ENCODE data around the gene MSTN.

Gene MSTN

GRCh38 chr2:190062601-190063000 lies at the start of gene MSTN:
MSTN (minus strand) TSS chr2:190062729; CDS start chr2:190062596, 133 bp downstream.
- in situ Hi-C loops (cut with HindIII; ENCODE audit: low sequenced_read_pairs) = no loop called here

GRCh38 chr2:190111166-190111565 lies 48.6 kb upstream of the MSTN start:
- in situ Hi-C loops (cut with HindIII; ENCODE audit: low sequenced_read_pairs) = no loop called here

DNA sequence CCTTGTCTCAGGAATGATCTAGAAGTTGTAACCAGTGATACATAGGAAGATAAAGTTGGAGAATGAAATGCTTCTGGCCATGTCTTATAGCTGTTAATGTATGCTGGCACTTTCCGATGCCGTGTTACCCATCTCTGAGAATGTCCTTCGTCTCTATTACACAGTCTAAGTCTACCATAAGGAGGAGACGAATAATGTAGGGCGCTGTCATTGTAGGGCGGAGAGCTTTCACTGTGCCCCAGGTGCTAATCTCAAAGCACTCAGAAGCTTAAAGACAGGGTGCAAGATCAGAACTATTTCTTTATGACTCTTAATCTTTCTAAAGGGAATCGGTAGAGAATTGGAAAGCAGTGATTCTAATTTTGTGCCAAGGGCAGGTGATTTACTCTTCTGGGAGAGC lies 48.2 kb upstream of the MSTN start:
- in situ Hi-C loops (cut with HindIII; ENCODE audit: low sequenced_read_pairs) = no loop called here

GRCh38 chr2:190110131-190110530 lies 47.6 kb upstream of the MSTN start:
- in situ Hi-C loops (cut with HindIII; ENCODE audit: low sequenced_read_pairs) = no loop called here

DNA sequence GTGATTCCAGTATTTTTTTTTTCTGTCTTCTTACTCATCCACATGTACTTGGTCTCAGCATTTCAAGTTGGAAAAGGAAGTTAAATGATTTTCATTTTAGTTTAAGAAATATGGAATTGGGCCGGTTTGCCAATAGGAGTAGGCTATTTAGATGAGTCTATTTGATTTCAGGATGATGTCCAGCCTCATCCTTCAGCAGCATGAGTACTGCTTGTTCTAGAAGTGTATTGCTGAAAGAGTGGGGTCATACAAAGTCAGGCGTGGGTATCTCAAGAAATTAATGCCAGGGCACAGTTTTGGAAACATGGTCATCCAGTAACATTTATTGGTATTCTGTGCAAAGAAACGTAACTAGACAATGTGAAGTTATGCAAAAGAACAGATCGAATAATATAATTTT lies 44.9 kb upstream of the MSTN start:
- in situ Hi-C loops (cut with HindIII; ENCODE audit: low sequenced_read_pairs) = no loop called here

GRCh38 chr2:190106783-190107182 lies 44.3 kb upstream of the MSTN start:
- in situ Hi-C loops (cut with HindIII; ENCODE audit: low sequenced_read_pairs) = no loop called here

DNA sequence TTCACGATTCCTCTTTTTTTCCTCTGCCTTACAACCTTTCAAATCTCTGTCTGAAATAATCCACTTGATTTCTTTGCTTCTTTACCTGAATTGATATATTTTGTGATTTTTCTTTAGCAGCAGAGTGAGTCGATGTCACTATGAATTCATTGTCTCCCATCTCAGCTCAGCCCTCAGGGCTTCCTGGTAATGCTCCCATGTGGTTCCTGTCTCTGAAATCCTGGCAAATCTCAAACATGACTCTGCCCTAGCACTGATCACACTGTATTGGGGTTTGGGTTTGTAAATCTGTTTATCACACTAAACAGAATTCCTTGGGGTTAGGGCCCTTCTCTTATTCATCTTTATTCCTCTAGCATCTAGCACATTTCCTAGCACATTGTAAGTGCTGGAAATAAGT lies 43.0 kb upstream of the MSTN start:
- in situ Hi-C loops (cut with HindIII; ENCODE audit: low sequenced_read_pairs) = no loop called here

- in situ Hi-C loops (cut with HindIII; ENCODE audit: low sequenced_read_pairs) = no loop called here
Measured at GRCh38 chr2:190103144-190103543, 40.6 kb upstream of the MSTN start.

- in situ Hi-C loops (cut with HindIII; ENCODE audit: low sequenced_read_pairs) = loop anchor here (25.0 kb wide), 2 partner anchors 187 to 687 kb away; no protein-coding TSS in a partner anchor
Measured at GRCh38 chr2:190099890-190100697, 37.6 kb upstream of the MSTN start.

GRCh38 chr2:190098851-190099250 lies 36.3 kb upstream of the MSTN start:
- in situ Hi-C loops (cut with HindIII; ENCODE audit: low sequenced_read_pairs) = loop anchor here (25.0 kb wide), 2 partner anchors 188 to 688 kb away; no protein-coding TSS in a partner anchor

DNA sequence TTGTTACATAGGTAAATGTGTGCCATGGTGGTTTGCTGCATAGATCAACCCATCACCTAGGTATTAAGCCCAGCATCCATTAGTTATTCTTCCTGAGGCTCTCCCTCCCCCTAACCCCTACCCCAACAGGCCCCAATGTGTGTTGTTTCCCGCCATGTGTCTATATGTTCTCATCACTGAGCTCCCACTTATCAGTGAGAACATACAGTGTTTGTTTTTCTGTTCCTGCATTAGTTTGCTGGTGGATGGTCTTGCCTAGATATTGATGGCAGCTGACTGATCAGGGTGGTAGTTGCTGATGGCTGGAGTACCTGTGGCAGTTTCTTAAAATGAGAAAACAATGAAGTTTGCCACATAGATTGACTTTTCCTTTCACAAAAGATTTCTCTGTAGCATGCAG lies 34.6 kb upstream of the MSTN start:
- in situ Hi-C loops (cut with HindIII; ENCODE audit: low sequenced_read_pairs) = loop anchor here (25.0 kb wide), 2 partner anchors 190 to 690 kb away; no protein-coding TSS in a partner anchor

DNA sequence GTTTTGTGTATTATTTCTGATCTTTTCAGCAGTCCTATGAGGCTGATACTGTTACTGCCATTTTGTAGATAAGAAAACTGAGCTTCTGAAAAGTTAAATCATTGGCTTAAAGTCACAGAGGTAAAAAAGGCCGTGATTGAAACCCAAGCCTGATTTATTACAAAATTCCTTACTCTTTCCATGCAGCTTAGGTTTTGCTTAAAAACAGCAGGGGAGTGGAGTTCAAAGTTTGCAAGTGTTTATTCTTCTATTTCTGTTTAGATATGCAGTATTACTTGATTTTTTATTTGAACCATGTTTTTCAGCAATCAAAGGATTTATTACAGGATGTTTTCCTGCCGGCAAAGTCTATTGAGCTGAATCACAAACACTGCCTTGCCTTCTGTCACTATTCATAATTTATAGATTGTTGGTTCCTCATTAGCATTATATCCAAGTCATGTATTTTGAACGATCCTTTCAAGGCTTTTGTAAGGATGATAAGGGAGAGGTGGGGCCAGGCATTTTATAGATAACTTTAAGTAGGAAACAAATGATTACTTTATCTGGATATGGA lies 31.9 kb upstream of the MSTN start:
- in situ Hi-C loops (cut with HindIII; ENCODE audit: low sequenced_read_pairs) = loop anchor here (25.0 kb wide), 2 partner anchors 193 to 693 kb away; no protein-coding TSS in a partner anchor

DNA sequence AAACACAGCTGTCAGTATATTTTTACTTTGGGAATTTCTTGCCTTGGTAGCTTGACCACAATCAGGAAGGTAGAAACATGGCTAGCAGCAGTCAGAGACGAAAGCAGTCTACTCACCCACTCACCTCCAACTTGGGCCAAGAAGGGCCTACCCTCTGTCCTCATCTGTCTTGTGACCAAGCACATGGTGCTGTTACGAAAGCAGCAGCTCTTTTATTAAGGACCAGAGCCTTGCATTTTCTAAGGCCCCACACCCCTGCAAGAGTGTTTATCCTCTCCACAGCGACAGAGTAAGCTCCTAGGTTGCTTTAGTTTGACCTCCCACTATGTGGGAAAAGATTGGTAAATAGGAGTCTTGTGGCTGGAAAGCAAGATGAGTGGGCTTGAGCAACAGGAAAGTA lies 31.3 kb upstream of the MSTN start:
- in situ Hi-C loops (cut with HindIII; ENCODE audit: low sequenced_read_pairs) = loop anchor here (25.0 kb wide), 2 partner anchors 194 to 694 kb away; no protein-coding TSS in a partner anchor

GRCh38 chr2:190090148-190090547 lies 27.6 kb upstream of the MSTN start:
- in situ Hi-C loops (cut with HindIII; ENCODE audit: low sequenced_read_pairs) = loop anchor here (25.0 kb wide), 2 partner anchors 197 to 697 kb away; no protein-coding TSS in a partner anchor

DNA sequence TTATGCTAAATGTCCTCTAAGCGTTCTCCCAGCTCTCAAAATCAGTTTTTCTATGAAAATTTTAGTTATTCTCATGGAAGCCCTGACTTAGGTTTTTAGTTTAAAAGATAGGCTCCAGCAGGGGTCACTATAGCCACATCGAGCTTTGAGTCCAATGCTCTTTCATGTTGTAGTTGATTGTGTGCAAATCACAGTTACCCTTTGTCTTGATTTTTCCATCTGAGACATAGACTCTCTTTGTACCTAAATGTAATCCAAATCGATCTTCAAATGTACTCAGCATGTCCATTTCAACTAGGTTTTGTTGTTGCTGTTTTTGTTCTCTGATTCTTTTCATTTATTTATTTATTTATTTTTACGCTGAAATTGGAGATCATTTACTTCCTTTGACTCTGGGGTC lies 26.4 kb upstream of the MSTN start:
- in situ Hi-C loops (cut with HindIII; ENCODE audit: low sequenced_read_pairs) = loop anchor here (25.0 kb wide), 2 partner anchors 198 to 698 kb away; no protein-coding TSS in a partner anchor

DNA sequence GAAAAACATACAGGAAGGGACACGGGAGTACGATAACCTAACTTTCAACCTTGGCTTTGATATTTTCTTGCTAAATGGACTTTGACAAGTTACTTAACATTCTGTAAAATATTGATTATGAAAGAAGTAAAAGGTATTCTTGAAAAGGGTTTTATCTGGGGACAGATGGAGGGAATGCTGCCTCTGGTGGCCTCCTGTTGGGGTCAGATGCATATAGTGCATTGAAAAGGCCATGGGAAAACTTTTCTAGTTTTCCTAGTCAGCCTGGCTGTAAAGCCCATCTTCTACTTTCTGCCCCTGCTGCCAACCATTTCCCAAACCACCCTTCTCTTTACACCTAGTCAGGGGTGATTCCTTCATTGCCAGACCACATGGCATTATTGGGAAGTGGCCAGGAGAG lies 22.2 kb upstream of the MSTN start:
- in situ Hi-C loops (cut with HindIII; ENCODE audit: low sequenced_read_pairs) = loop anchor here (5.0 to 25.0 kb wide), 4 partner anchors 57 to 703 kb away; no protein-coding TSS in a partner anchor

- in situ Hi-C loops (cut with HindIII; ENCODE audit: low sequenced_read_pairs) = loop anchor here (5.0 to 25.0 kb wide), 4 partner anchors 55 to 705 kb away; no protein-coding TSS in a partner anchor
Measured at GRCh38 chr2:190082118-190082517, 19.6 kb upstream of the MSTN start.

DNA sequence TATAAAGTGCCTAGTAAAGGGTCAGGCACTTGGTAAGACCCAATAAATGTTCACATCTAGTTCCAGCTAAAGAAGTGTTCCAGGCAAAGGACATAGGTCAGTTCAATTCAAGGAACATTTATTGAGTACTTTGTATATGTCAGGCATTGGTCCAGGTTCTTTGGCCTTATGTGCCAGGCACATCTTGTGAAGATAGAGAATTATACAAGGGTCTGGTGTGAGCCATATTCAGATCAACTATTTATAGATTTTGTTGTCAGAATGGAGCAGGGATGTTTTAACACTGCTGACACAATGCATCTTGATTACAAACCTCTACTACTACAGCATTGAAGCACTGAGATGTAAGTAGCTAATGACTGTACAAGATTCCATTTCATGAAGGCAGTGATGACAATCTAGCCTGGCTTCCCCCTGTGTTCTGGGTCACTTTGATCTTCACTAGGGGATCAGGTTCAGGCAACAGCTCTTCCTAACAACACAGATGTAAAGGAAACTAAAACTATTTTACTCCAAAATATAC lies 18.1 kb upstream of the MSTN start:
- in situ Hi-C loops (cut with HindIII; ENCODE audit: low sequenced_read_pairs) = loop anchor here (5.0 to 25.0 kb wide), 4 partner anchors 53 to 707 kb away; no protein-coding TSS in a partner anchor

DNA sequence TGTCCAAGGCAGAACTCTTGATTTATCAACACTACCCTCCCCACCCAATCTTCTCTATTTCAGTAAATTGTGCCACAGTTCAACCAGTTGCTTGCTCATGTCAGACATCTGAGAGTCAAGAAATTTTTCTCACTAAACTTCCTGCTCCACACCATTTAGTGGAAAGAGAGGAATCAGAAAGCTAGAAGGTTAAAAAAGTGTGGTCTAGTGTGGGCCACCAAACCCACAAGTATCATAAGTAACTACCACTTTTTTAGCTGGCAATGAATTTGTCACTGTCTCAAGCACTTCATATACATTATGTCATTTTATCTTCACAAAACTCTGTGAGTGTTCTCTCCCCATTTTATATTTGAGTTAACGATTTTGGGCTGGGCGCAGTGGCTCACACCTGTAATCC lies 16.6 kb upstream of the MSTN start:
- in situ Hi-C loops (cut with HindIII; ENCODE audit: low sequenced_read_pairs) = loop anchor here (25.0 kb wide), 2 partner anchors 208 to 708 kb away; no protein-coding TSS in a partner anchor

DNA sequence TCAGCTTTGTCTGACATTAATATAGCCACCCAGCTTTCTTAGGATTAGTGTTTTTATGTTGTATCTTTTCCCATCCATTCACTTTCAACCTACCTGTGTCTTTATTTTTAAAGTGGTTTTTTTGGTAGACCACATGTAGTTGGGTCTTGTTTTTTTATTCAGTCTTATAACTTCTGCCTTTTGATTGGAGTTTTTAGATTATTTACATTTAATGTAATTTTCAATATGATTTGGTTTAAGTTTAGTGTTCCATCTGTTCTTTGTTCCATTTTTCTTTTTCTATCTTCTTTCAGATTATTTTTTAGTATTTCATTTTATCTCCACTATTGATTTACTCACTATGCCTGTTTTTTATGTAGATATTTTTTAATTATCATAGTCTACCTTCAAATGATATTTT lies 13.1 kb upstream of the MSTN start:
- in situ Hi-C loops (cut with HindIII; ENCODE audit: low sequenced_read_pairs) = loop anchor here (25.0 kb wide), 2 partner anchors 212 to 712 kb away; no protein-coding TSS in a partner anchor

DNA sequence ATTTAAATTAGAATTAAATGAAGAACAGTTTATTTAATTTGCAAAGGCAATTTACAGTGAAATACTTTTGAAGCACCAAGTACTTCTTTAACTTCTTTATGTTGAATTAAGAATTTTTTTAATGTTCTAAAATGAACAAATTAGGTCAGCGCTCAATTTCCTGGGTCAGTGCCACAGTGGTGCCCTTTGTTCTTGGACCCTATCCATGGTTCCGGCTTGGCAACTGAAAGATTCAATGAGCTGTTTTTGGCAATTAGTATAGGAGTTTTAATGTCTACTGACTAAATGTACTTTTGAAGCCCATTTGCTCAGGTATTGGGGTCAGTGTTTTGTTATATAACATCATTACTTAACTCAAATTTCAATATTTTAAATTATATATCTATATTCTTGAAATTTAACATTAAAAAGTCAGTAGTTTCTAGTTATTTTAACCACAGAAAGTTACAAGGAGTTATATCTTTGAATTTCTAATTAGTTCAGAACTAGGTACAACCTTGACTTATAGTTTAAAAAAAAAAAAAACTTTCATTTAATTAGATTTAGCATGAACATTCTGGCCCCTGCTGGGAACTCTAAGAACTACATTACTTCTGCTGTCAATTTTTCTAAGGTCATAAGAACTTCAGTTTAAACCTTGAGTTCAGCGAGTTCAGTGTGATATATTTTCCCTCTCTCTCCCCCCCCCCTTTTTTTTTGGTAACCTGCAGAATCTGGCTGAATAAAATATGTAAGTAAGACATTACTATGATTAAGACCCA lies 7.6 kb upstream of the MSTN start:
- in situ Hi-C loops (cut with HindIII; ENCODE audit: low sequenced_read_pairs) = no loop called here
